Measurements from ENCODE around the gene ZNF184. TPM values are rescaled to one million over a fixed set of nuclear protein-coding genes. Genes with fewer than 3 reads are reported as not detected.

The ZNF184 gene
- total and polyA plus RNA-seq, 9 of the 15 experiments (the other 6 are each of a cell fraction or from before 2014, with no cell fraction given) = 7.6 to 22.2 (median 12.8) TPM

DNA sequence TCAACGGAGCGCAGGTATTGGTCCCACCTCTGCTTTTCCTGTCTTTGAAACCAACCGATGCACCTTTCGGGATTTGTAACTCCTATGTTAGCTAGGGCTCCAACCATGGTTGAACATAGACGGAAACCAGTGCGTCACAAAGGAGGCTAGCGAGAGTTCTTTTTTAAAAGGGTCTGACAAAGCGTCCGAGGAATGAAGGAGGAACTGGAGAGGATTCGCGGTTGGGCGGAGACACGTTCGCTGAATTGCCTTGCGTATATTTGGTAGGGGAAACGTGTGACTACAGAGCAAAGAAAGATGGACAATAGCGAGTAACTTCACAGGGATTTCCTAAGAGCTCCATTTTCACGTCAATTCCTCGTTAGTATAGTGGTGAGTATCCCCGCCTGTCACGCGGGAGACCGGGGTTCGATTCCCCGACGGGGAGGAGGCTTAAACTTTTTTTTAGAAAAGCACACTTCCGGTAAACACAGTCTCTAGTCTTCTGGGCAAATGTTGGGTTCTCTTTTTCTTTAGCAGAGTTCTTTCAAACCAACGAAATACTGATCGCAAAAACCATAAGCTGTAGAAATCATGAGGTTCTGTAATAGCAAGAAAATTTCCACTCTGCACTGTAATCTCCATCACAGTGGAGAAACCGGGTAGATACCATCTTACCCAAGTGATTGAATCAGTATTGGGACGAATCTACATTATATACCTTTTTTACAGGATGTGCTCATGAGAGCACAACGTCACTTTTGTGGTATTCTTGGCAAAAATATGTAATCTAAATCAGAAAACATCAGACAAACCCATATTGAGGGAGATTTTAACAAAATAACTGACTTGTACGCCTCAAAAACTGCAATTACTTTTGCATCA is 6.6 kb upstream of the ZNF184 start (continued):
- TF ChIP-seq, protein P1, sequence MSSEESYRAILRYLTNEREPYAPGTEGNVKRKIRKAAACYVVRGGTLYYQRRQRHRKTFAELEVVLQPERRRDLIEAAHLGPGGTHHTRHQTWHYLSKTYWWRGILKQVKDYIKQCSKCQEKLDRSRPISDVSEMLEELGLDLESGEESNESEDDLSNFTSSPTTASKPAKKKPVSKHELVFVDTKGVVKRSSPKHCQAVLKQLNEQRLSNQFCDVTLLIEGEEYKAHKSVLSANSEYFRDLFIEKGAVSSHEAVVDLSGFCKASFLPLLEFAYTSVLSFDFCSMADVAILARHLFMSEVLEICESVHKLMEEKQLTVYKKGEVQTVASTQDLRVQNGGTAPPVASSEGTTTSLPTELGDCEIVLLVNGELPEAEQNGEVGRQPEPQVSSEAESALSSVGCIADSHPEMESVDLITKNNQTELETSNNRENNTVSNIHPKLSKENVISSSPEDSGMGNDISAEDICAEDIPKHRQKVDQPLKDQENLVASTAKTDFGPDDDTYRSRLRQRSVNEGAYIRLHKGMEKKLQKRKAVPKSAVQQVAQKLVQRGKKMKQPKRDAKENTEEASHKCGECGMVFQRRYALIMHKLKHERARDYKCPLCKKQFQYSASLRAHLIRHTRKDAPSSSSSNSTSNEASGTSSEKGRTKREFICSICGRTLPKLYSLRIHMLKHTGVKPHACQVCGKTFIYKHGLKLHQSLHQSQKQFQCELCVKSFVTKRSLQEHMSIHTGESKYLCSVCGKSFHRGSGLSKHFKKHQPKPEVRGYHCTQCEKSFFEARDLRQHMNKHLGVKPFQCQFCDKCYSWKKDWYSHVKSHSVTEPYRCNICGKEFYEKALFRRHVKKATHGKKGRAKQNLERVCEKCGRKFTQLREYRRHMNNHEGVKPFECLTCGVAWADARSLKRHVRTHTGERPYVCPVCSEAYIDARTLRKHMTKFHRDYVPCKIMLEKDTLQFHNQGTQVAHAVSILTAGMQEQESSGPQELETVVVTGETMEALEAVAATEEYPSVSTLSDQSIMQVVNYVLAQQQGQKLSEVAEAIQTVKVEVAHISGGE (CRISPR knock-in tag; IDR thresholded peaks at IDR 0.05) = peak in 1 of 3 experiments; percentile 69; a peak in 1 of 6 replicates
- TF ChIP-seq RFX7 (CRISPR knock-in tag; IDR thresholded peaks at IDR 0.05) = no peak
- peak; percentile 7; the same call in 1 of the 2 replicates for TF ChIP-seq REST (IDR thresholded peaks at IDR 0.05; ENCODE audit: borderline replicate concordance)
- no peak for TF ChIP-seq REST (CRISPR knock-in tag; IDR thresholded peaks at IDR 0.05; ENCODE audit: low read depth)
- TF ChIP-seq CSDE1 (IDR thresholded peaks at IDR 0.05) = peak in 1 of 2 experiments; percentile 73; a peak in 1 of 4 replicates
- no peak for TF ChIP-seq WHSC1 (IDR thresholded peaks at IDR 0.05; ENCODE audit: low read length)
- no peak for TF ChIP-seq EHMT2 (IDR thresholded peaks at IDR 0.05)
- peak; percentile 38; the same call in 1 of the 2 replicates for TF ChIP-seq MYC (IDR thresholded peaks at IDR 0.05; ENCODE audit: low read depth, low read length)
- TF ChIP-seq MYC (CRISPR knock-in tag; IDR thresholded peaks at IDR 0.05; ENCODE audit: borderline replicate concordance, low read depth) = no peak
- peak; percentile 34; the same call in 1 of the 2 replicates for TF ChIP-seq PHF8 (IDR thresholded peaks at IDR 0.05; ENCODE audit: borderline replicate concordance, low read length)
- no peak for TF ChIP-seq ZNF79 (CRISPR knock-in tag; IDR thresholded peaks at IDR 0.05; ENCODE audit: low read depth)
- TF ChIP-seq RBM15 (IDR thresholded peaks at IDR 0.05; ENCODE audit: insufficient read depth, low read length) = no peak
- peak; percentile 54 for TF ChIP-seq ZBTB12 (CRISPR knock-in tag; IDR thresholded peaks at IDR 0.05)
- TF ChIP-seq MEF2A (IDR thresholded peaks at IDR 0.05; ENCODE audit: control insufficient read depth, low read depth, low read length) = 0 out of 2 replicates have a peak, but pooled peaks have one; percentile 27

Data from K562 (cell line).